DMS114 treated with DMSO at 0.1 percent for 48 hours (cell line): Measurements from ENCODE around the gene DPF1.

Source experiments
- DNase-seq: peaks from one replicate; lab custom pipeline; 2025; ENCODE audit not compliant: unreplicated experiment; lab: John Stamatoyannopoulos, UW

DPF1 gene

GRCh38 chr19:38201731-38202130, 22.3 kb downstream of the DPF1 start:
- no peak for DNase-seq

DNA sequence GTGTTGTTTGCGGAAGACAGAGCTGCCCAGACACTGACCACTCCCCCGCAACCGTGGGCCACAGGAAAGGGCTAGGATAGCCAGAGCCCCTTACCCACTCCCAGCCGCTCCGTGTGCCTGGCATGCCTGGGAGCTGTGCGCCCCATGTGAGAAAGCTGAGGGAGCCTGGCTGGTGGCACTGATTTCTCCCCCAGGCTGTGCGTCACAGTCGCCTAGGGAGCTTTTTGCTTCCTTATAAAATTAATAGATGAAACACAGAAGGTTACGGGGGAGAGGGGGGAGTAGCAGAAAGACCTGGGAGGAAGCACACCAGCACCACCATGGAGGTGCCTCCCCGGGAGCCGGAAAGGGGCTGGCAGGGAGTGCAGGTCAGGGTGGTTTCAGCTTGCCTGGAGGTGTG, 24.7 kb downstream of the DPF1 start:
- no peak for DNase-seq

- DNase-seq, result no peak
These were observed 25.9 kb downstream of the DPF1 start for GRCh38 chr19:38197937-38198704.

DNA sequence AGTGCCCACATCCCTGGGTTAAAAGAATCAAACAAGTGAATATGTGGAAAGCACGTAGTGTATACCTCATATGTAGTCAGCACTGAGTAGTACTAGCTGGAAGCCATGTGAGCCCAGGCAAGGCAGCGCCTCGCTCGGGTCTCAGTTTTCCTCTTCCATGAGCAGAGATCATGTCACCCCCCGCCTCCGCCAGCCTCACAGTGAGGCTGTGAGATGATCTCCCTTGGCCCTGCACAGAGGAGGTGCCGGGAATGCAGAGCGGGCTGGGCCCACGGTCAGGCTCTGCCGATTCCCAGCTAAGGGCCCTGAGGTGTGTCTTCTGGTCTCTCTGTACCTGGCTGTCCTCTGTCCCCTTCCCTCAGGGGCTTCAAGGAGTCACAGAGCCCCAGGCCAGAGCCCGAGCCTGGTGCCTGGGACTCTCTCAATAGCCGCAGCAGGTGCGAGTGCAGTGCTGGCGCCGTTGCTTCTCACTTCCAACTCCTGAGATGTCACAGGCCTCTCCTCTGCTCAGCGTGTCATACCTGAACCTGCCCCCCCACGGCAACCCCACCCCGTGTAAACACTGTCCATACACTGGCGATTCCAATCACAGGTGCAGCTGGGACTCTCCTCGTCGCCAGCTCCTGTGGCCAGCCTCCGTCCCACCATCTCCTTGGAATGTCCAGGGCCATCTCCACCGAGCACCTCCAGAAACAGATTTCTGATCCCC, 26.9 kb downstream of the DPF1 start:
- DNase-seq, result no peak

GRCh38 chr19:38196245-38196837, 27.7 kb downstream of the DPF1 start:
- no peak for DNase-seq

- DNase-seq, result no peak
These were observed 28.8 kb downstream of the DPF1 start for GRCh38 chr19:38195237-38195636.

DNA sequence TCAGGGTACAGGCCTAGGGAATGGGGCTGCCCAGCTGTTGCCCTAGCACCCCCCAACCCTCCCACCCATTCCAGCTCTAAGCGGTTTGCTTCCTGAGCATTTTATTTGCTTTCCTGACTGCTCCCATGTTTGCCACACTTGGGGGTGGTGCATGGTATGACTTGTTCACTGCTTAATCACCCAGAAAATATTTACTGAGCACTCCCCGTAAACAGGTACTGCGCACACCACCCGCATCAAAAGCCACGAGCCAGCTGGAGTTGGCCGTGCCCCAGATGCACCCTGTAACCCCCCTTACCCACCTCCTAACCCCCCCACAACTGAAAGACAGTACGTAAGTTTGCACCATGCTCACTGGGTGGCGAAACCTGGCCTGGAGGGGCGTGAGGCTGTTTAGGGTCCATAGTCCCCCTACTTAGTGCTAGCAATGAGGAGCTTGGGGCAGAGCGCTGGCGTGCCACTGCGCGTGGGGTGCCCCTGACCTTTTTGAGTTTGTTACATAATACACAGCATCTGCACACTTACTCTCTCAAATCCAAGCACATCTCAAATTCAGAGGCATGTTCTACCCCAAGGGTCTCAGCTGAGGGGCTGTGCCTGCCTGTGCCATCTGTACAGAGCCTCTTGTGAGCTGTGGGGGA, 29.8 kb downstream of the DPF1 start:
- no peak for DNase-seq

- DNase-seq, result no peak
These were observed 30.6 kb downstream of the DPF1 start for GRCh38 chr19:38193445-38193844.

DNA sequence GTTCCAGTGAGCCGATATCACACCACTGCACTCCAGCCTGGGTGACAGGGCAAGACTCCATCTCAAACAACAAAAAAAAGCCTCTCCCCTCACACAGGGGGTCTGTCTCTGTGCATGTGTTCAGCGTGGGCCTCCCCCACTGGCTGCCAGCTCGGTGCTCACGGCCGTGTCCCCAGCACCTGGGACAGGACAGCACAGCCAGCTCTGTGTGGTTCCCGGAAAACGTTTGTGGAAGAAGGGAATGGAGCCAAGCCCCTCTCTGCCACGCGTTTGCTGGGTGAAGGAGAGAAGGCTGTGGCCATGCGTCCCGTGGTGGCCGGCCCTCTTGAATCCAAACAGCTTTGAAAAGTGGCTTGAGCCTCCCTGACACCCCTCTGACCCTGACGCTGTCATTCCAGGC, 32.3 kb downstream of the DPF1 start:
- DNase-seq, result no peak

DNA sequence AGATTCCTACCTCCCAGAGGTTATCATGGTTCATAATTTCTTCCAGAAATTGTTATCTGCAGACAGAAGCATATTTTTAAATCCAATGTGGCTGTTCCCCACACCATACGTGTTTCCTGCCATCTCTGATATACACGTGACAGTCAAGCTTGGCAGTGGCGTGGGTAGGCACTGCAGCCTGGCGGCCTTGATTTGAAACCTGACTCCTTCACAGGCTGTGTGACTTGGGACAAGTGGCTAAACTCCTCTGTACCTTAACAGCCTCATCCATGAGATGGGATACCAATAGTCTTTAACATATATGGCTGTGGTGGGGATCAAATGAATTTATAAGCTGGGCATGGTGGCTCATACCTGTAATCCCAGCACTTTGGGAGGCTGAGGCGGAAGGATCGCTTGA, 33.2 kb downstream of the DPF1 start:
- no peak for DNase-seq

DNA sequence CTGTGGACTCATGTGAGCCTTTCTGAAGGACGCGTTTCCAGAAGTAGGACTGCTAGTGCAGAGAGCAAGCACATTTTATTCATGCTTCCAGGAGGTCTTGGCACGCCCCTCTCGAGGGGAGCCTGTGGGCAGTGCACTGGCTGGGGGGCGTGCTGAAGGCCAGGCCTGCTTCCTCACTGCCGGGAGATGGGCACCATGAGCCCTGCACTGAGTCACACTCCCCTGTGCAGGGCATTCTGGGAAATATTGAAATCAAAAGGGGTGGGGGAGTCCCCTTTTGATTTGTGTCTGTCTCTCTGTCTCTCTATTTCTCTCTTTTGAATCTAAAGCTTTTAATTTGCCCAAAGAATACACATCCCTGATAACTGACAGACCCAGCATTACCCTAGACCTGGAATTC, 34.0 kb downstream of the DPF1 start:
- DNase-seq, result no peak

- no peak for DNase-seq
These were observed 38.5 kb downstream of the DPF1 start for GRCh38 chr19:38185562-38185961.

- no peak for DNase-seq
These were observed 39.2 kb downstream of the DPF1 start for GRCh38 chr19:38184815-38185214.

- no peak for DNase-seq
These were observed 40.6 kb downstream of the DPF1 start for GRCh38 chr19:38183251-38183897.

DNA sequence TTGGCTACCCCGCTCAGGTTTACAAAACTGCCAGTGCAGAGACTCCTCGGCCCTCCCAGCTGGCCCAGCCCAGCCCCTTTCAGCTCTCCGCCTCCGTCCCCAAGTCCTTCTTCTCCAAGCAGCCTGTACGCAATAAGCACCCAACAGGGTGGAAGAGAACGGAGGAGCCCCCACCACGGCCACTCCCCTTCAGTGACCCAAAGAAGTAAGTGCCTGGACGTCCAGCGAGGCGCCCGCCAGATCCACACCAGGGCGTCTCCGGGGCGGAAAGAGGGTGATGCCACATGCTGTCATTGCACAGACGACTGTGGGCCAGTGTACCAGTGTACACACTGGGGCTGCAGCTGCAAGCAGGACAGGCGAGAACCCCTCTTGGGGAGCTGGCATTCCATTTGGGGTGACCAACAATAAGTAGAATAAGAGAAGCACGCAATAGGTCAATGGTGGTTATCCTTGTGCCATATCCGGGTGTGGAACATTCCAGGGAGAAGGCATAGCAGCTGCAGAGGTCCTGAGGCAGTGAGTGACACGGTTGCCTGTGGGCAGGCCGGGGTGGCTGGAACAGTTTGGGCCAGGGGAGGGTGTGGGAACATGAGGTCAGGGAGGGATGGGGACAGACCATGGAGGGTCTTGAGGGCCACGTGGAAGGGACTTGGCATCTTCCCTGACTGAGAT, 41.3 kb downstream of the DPF1 start:
- no peak for DNase-seq

GRCh38 chr19:38180071-38180470, 44.0 kb downstream of the DPF1 start:
- DNase-seq, result no peak

GRCh38 chr19:38175422-38175821, 48.6 kb downstream of the DPF1 start:
- no peak for DNase-seq

DNA sequence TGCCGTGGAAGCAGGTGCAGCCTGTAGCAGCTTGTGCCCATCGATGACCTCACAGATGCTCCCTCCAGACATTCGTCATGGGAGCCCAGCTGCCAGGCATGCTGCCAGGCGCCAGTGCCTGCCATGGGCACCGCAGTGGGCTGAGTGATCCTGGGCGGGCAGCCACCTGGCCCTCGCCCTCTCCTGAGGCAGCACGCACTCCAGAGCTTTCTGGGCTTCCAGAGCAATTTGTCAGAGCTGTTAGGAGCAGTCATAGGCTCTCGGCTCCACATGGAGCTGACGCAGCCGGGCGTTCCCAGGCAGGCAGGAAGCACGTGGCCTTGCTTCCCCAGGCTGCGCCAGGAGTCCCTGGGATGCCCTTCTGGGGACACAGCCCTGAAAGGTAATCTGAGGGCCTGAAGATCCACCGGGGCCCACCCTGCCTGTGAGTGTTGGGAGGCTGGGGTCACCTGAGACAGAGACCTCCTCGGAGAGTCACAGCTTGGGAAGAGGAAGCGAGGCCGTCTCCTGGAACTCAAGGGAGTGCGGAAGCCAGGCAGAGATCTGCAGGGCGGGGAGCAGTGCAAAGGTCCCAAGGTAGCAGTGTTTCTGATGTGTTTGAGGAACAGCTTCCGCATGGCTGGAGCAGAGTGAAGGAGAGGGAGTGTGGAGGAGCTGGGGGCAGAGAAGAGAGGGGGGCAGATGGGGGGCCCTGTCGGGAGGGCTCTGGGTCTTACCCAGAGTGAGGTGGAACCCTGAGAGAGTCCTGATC, 50.6 kb downstream of the DPF1 start:
- DNase-seq, result no peak

DNA sequence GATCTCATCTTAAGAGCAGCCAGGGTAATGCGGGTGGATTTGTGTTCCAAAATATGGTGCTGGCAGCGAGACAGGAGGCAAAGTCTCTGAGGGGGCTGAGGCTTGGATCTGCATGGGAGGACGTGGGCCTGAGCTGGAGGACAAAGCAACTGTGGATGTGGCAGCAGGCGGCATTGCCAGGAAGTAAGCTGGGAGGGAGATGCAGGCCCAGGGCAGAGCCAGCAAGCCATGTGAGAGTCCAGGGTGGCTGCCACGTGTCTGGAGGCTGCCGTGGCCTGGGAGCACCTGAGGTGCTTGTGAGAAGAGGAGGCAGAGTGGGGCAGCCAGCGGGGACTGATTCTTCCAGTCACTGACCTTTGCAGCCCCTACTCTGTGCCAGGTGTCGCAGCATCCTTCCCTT, 52.0 kb downstream of the DPF1 start:
- no peak for DNase-seq

- DNase-seq, result no peak
These were observed 53.7 kb downstream of the DPF1 start for GRCh38 chr19:38170334-38170733.
